ENCODE results near the gene KLRC4. TPM values are rescaled to one million over a fixed set of nuclear protein-coding genes. Genes with fewer than 3 reads are reported as not detected.

KLRC4 gene
- total and polyA plus RNA-seq, 8 donors, result 0.25 TPM; not detected in 7

DNA sequence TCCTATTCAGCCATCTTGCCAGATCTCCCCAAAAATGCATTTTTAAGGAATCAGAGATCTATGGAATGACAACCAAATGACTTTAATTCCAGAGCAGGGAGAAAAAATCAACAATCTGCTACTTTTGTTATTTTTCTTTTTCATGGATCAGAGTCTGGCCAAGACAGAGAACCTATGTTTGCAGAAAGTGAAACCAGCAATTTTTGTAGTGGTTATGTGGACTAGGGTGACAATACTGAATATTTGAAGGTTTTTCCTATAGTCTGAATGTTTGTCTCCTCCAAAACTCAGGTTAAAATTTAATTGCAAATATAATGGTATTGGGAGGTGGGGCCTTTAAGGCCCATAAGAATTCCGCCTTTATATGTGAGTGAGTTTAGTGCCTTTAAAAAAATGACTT lies 50.6 kb downstream of the KLRC4 start:
- Histone ChIP-seq H3K27ac (no peak overlapping the region), H3K4me3 (no peak overlapping the region), H3K9me3 (no peaks in the 10 kb centered on the region), H3K36me3 (no peaks in the 10 kb centered on the region), H3K4me1 (peaks cover 0 to 17% (median 0%) of the 10 kb centered on the region in 3 donors), H3K27me3 (no peaks in the 10 kb centered on the region)
- WGBS, 2 donors, result 100% methylated on average over 1 of the region's 1 CpG
- ATAC-seq (no peak), FAIRE-seq (no peak), DNase-seq (no peak)
- intact Hi-C loops (cut with DNase I), result no loop called here
- TF ChIP-seq, protein P1, sequence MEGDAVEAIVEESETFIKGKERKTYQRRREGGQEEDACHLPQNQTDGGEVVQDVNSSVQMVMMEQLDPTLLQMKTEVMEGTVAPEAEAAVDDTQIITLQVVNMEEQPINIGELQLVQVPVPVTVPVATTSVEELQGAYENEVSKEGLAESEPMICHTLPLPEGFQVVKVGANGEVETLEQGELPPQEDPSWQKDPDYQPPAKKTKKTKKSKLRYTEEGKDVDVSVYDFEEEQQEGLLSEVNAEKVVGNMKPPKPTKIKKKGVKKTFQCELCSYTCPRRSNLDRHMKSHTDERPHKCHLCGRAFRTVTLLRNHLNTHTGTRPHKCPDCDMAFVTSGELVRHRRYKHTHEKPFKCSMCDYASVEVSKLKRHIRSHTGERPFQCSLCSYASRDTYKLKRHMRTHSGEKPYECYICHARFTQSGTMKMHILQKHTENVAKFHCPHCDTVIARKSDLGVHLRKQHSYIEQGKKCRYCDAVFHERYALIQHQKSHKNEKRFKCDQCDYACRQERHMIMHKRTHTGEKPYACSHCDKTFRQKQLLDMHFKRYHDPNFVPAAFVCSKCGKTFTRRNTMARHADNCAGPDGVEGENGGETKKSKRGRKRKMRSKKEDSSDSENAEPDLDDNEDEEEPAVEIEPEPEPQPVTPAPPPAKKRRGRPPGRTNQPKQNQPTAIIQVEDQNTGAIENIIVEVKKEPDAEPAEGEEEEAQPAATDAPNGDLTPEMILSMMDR (IDR thresholded peaks at IDR 0.05), result no peak

DNA sequence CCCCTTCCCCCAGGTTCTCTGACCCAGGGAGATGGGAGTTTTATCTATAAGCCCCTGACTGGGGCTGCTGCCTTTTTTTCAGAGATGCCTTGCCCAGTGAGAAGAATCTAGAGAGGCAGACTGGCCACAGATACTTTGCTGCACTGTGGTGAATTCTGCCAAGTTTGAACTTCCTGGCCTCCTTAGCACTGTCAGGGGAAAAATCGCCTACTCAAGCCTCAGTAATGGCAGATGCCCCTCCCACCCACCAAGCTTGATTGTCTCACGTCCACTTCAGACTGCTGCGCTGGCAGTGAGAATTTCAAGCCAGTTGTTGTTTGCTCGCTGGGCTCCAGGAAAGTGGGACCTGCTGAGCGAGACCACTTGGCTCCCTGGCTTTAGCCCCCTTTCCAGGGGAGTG lies 51.4 kb downstream of the KLRC4 start:
- FAIRE-seq, result no peak

More for the DNA sequence above, 51.4 kb downstream of the KLRC4 start:
- no peaks in the 10 kb centered on the region for H3K36me3 ChIP-seq
- H3K4me3 ChIP-seq, result no peak overlapping the region
- no peak for ATAC-seq
- 74 to 76% methylated on average over 5 of the region's 5 CpGs for WGBS, 2 donors
- intact Hi-C loops (cut with DNase I), result no loop called here
- no peak for DNase-seq
- no peak overlapping the region for H3K27ac ChIP-seq
- TF ChIP-seq, protein P1 (IDR thresholded peaks at IDR 0.05), result no peak
- peaks cover 0 to 12% (median 0%) of the 10 kb centered on the region in 3 donors for H3K4me1 ChIP-seq
- no peaks in the 10 kb centered on the region for H3K9me3 ChIP-seq
- no peaks in the 10 kb centered on the region for H3K27me3 ChIP-seq

Other genes starting within 250 kb of the KLRC4 start
- gene OLR1, start 237.6 kb downstream of the KLRC4 start, total RNA-seq, result 10 to 100 TPM in 2 of 6 donors, 1 to 10 TPM in 1, under 1 TPM in 3; 0.65 to 34.3 (median 0.98) TPM
- gene OLR1, start 237.6 kb downstream of the KLRC4 start, polyA plus RNA-seq, result under 1 TPM; 0.28 to 0.80 TPM
- gene TMEM52B, start 230.7 kb downstream of the KLRC4 start, total RNA-seq, result 1 to 10 TPM in 1 of 6 donors, under 1 TPM in 1, not detected in 4; 0.28 to 2.2 TPM
- under 1 TPM in 1 of 2 donors, not detected in 1; 0.30 TPM for gene TMEM52B, start 230.7 kb downstream of the KLRC4 start, polyA plus RNA-seq
- 100 to 1,000 TPM in 1 of 6 donors, 10 to 100 TPM in 5; 51.1 to 111 (median 58.8) TPM for gene GABARAPL1, start 196.9 kb downstream of the KLRC4 start, total RNA-seq
- gene GABARAPL1, start 196.9 kb downstream of the KLRC4 start, polyA plus RNA-seq, result 10 to 100 TPM; 53.1 to 92.7 TPM
- gene KLRD1, start 101.9 kb downstream of the KLRC4 start, total RNA-seq, result 1 to 10 TPM in 1 of 6 donors, under 1 TPM in 5; 0.34 to 1.0 (median 0.64) TPM
- under 1 TPM; 0.11 to 0.12 TPM for gene KLRD1, start 101.9 kb downstream of the KLRC4 start, polyA plus RNA-seq
- 1 to 10 TPM in 2 of 6 donors, under 1 TPM in 3, not detected in 1; 0.32 to 1.1 (median 0.69) TPM for gene KLRK1, start 19.7 kb downstream of the KLRC4 start, total RNA-seq
- gene KLRK1, start 19.7 kb downstream of the KLRC4 start, polyA plus RNA-seq, result under 1 TPM; 0.57 to 0.92 TPM
- gene KLRC3, start 10.8 kb upstream of the KLRC4 start, total RNA-seq, result not detected
- not detected for gene KLRC3, start 10.8 kb upstream of the KLRC4 start, polyA plus RNA-seq
- under 1 TPM in 2 of 6 donors, not detected in 4; 0.26 to 0.34 TPM for gene KLRC2, start 26.3 kb upstream of the KLRC4 start, total RNA-seq
- gene KLRC2, start 26.3 kb upstream of the KLRC4 start, polyA plus RNA-seq, result under 1 TPM in 1 of 2 donors, not detected in 1; 0.56 TPM
- under 1 TPM in 5 of 6 donors, not detected in 1; 0.13 to 0.44 (median 0.19) TPM for gene KLRC1, start 43.6 kb upstream of the KLRC4 start, total RNA-seq
- gene KLRC1, start 43.6 kb upstream of the KLRC4 start, polyA plus RNA-seq, result under 1 TPM; 0.15 to 0.45 TPM
- 1 to 10 TPM in 2 of 6 donors, under 1 TPM in 3, not detected in 1; 0.16 to 2.4 (median 0.69) TPM for gene EIF2S3B, start 96.1 kb upstream of the KLRC4 start, total RNA-seq
- gene EIF2S3B, start 96.1 kb upstream of the KLRC4 start, polyA plus RNA-seq, result under 1 TPM; 0.26 to 0.46 TPM
- 10 to 100 TPM in 2 of 6 donors, 1 to 10 TPM in 4; 5.4 to 11.4 (median 8.6) TPM for gene MAGOHB, start 203.9 kb upstream of the KLRC4 start, total RNA-seq
- 10 to 100 TPM; 13.7 to 18.6 TPM for gene MAGOHB, start 203.9 kb upstream of the KLRC4 start, polyA plus RNA-seq